SH-SY5Y (cell line): ENCODE data around the gene OARD1.

ENCODE experiments used
- GATA2 ChIP-seq: IDR thresholded peaks from 2 replicates; pipeline ENCODE4 v1.6.1; 2011; ENCODE audit warnings: mild to moderate bottlenecking, low read depth, low read length
- GATA3 ChIP-seq: IDR thresholded peaks from 2 replicates; pipeline ENCODE4 v1.6.1; 2011; ENCODE audit warnings: low read depth, mild to moderate bottlenecking, low read length, moderate library complexity

GRCh38 chr6:41055149-41055548 lies 17.0 kb downstream of the OARD1 start:
- TF ChIP-seq GATA3 (no peak), GATA2 (no peak)
